IPS DF 4.7 (cell line): Measurements from ENCODE around the gene IFT81.
"Not testable (repeated sequence)": the region's sequence is repeated elsewhere in the genome, so short reads cannot be mapped to it uniquely, and the experiment has no call there.

Experiments
- DNase-seq: peaks from one replicate; pipeline ENCODE4 v3.0.0-alpha.2; 2013; ENCODE audit warnings: low spot score; ENCODE audit errors: extremely low read depth

IFT81 gene

DNA sequence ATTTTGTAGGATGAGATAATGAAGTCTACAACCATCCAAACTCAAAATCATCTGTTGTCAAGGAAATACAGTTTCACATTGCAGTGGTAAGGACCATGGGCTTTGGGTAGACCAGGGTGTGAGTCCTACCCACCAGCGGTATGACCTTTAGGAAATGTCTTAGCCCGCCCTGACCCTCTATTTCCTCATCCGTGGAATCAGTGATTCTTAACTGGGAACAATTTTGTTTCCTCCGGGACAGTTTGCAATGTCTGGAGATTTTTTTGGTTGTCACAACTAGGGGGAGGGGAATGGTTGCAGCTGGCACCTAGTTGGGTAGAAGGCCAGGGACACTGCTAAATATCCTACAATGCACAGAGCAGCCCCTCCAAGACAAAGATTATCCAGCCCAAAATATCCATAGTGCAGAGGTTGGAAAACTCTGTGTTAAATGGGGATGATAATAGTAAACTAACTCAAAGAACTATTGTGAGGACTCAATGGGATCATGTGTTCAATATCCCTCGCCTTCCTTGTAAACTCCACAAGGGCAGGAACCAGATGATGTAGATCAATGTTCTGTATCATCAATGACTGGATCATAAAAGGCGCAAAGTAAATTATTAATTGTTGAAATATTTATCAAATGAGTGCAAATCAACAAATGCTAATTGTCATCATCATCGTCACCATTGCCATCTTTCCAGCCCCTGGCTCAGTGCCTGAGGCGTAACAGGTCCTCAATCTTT is 15.7 kb upstream of the IFT81 start:
- no peak for DNase-seq

DNA sequence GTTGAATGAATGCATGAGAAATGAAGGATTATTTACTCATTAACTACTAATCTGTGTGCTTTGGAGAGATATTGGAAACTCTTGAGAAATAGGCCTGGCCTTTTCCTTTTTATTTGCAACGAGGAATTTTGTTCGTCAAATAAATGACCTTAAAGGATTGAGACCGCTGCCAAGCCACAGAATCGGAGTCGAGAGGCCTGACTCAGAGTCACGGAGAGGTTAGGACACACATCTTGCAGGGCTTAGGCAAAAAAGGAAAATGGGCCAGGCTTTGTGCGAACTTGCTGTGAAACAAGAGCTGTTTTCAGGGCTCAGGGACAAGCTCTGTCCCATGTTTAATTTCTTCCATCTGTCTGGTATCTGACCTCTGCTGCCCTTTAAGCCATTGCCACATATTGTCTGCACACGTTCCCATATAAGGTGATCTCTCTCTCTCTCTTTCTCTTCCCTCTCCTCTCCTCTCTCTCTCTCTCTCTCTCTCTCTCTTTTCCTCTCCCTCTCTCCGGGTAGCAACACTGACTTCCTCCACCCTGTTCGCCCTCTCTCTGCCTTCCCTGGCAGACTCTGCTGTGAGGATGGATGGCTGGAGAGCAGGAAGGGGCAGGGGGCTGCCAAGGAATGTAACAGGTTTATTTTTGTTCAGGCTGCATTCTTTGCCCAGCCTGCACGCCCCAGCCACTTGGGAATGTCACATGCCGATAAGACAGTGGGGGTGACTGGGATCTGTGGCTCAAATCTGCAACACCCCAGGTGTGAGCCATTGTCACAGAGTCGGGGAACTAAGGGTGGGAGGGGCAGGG is 14.9 kb upstream of the IFT81 start:
- DNase-seq = no peak

DNA sequence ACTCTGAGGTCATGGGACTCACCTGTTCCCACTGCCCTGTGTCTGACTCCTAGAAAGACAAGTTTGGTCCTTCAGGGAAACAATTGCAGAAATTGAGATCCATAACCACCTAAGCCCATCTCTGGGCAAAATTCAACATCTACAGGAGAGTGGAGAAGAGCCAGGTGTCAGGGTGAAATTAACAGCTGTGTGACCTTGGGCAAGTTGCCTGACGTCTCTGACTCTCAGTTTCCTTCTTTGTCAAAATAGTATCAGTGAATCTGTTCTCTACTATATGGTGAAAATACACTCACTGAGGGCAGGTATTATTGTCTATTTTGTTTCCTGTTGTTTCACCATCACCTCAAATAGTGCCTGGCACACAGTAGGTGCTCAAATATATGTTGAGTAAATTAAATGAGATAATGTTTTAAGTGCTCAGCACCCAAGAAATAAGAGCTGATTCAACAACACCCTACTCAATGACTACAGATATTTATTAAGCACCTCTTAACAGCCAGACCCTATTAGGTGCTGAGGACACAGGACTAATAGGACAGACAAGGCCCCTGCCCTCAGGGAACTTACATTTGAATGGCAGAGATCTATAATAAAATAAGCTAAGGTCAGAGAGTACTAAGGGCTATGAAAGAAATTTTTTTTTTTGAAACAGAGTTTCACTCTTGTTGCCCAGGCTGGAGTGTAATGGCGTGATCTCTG is 14.2 kb upstream of the IFT81 start:
- DNase-seq = no peak

DNA sequence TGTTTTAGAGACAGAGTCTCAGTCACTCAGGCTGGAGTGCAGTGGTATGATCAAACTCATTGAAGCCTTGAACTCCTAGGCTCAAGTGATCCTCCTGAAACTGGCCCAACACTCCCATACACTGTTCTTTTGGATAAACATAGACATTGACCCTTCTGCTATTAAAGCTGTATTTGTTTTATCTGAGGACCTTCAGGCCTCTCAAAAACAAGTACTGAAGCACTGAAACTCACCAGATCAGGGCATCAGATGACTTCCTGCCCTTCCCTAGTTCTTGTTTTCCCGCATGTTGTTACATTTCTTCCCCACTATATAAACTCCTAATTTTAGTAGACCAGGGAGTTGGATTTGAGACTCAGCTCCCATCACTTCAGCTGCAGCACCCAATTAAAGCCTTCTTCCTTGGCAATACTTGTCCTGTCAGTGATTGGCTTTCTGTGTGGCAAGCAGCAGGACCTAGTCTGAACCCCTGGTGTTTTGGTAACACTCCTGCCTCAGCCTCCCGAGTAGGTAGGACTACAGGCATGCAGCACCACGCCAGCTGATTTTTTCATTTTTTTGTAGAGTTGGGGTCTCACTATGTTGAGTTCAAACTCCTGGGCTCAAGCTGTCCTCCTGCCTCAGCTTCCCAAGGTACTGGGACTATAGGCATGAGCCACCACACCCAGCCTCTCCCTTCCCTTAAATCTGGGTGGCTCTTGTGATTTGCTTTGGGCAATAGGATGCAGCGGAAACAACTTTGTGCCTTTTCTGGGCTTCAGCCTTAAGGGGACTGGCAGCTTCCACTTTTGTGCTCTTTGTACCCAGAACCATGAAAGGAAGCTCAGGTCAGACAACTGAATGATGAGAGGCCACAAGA is 12.5 kb upstream of the IFT81 start:
- no peak for DNase-seq

GRCh38 chr12:110112335-110112660 is 11.9 kb upstream of the IFT81 start:
- DNase-seq = no peak

DNA sequence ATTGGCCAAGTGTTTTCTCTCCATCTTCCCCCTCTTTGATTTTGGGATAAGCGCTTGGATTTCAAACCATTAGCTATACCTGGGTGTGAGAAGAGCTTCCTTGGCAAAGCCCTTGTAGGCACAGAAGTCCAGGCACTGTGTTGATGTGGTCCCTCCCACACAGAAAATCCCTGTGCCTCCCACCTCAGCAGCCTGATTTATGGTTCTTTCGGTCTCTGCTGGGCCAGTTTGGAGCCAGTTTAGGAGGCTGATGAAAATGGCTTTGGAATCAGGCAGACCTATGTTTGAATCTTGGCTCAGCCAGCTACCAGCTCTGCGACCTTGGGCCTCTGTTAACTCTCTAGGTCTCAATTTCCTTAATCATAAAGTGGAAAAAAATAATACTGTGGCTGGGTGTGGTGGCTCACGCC is 9.6 kb upstream of the IFT81 start:
- no peak for DNase-seq

DNA sequence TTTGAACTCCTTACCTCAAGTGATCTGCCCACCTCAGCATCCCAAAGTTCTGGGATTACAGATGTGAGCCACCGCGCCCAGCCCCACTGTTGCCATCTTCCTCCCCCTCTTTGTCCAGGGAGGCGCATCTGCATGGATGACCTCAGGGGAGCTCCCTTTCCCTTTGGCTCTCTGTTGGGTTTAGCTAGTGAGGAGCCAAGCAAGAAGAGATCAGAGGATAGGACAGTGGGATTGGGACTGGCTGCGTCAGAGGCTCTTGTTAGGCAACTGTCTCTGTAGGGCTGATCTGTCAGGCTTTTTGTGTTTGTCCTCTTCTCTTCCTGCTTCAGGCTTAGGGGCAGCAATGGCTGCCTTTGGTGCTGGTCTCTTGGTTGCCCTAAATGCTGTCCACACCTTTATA is 8.5 kb upstream of the IFT81 start:
- no peak for DNase-seq

GRCh38 chr12:110116623-110117022 is 7.5 kb upstream of the IFT81 start:
- DNase-seq = no peak

DNA sequence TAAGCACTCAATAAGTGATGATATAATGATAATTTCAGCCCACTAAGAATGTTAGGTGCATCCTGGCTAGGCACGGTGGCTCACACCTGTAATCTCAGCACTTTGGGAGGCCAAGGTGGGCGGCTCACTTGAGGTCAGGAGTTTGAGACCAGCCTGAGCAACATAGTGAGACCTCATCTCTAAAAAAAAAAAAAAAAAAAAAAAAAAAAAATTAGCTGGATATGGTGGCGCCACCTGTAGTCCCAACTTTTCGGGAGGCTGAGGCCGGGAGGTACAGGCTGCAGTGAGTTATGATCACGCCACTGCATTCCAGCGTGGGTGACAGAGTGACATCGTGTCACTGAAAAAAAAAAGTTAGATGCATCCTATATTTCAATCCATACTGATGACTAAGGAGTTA is 6.9 kb upstream of the IFT81 start:
- not testable (repeated sequence) for DNase-seq

- DNase-seq = no peak
Measured at GRCh38 chr12:110117956-110118685, 6.0 kb upstream of the IFT81 start.

GRCh38 chr12:110122929-110123328 is 1.2 kb upstream of the IFT81 start:
- no peak for DNase-seq

DNA sequence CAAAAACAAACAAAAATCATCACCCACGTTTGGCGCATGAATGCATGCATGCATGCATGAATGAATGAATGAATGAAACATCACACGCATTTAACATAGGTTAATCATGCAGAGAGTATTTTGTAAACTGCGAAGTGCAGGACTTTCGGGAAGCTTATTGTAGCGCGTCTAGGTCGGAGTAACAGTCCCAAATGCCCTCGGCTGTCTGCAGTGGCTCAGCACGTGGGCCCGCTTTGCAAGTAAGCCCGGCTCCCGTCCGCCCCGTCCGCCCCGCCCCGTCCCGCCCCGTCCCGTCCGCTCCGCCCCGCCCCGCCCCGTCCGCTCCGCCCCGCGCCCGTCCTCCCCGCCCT is 263 bp upstream of the IFT81 start:
- no peak for DNase-seq

DNA sequence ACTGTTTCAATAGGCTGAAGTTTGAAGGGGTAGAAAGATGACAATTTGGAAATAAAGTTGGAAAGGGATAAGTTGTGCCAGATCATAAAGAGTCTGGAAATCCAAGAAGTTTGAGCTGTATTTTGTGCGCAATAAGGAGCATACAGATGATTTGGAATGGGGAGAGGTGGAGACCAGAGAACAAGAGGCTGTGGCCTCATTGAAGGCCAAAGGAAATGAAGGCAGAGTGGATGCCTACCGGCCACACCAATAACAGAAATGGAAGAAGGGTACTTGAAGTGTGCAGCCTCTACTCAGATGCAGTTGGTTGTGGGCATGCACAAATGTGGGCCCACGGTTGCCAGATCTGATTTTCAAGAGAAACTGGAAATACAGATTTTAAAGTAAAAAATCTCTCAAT is 2.4 kb downstream of the IFT81 start:
- no peak for DNase-seq

DNA sequence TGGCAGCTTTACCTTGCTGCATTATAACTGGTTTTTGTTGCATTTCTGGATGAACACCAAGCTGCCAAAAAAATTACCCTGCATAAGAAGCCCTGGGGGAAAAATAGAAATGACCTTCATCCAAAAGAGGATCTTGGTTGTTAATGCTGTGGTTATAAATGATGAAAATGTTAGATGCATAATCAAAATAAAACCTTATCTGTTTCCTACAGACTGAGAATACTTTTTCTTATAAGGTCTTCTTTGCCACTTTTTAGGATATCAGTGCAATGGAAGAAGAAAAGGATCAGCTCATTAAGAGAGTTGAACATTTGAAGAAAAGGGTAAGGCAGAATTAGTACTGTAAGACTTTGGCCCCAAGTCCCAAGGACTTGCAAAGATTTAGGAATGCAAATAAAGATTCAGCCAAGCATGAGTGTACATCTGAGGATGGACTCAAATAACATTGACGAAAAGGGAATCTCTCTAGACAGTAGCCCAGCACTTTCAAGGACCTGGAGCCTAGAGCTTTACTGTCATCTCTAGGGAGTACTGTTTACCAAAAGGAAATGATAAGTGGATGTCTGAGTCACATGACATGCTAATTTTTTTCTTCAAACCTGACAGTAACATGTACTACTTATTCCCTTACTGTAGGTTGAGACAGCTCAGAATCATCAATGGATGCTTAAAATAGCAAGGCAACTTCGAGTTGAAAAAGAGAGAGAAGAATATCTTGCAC is 10.7 kb downstream of the IFT81 start:
- DNase-seq = no peak

- no peak for DNase-seq
Measured at GRCh38 chr12:110135806-110136205, 11.6 kb downstream of the IFT81 start.

DNA sequence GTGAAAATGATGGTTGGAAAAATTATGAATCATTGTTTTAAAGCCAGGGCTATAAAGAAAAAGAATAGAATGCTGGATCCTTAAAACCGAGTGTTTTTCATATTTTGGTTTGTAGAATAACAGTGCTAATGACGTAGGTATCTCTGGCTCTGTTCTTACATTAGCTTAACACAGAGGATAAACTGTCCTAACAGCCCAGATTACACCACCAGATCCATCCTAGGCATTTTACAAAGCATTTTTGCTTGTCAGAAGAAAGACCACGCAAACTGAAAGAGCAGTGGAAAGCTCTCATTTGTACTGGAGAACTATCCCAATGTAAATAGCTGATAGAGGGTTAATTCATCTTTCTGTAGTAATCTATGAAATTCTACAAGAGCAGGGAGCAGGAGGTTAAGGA is 13.6 kb downstream of the IFT81 start:
- DNase-seq = no peak

- no peak for DNase-seq
Measured at GRCh38 chr12:110141389-110141788, 17.2 kb downstream of the IFT81 start.

GRCh38 chr12:110146986-110147385 is 22.8 kb downstream of the IFT81 start:
- DNase-seq = no peak

- DNase-seq = no peak
Measured at GRCh38 chr12:110149086-110149660, 25.0 kb downstream of the IFT81 start.

DNA sequence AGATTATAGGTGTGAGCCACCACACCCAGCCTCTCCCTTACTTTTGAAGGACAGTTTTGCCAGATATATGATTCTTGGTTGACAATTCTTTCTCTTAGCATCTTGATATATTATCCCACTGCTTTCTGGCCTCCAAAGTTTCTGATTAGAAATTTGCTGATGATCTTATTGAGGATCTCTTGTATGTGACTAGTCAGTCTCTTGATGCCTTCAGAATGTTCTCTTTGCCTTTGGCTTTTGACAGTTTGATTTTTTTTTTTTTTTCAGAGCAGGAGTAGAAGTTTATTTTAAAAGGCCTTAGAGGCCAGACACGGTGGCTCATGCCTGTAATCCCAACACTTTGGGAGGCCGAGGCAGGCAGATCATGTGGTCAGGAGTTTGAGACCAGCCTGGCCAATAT is 32.6 kb downstream of the IFT81 start:
- no peak for DNase-seq
